DND-41 (cell line): ENCODE measurements around the gene SCRN3.

Experiments used
- ATAC-seq: fragments of 200-7000 bp; cut with Tn5 transposase; 3 replicates; pipeline ENCODE4 v1.9.1; 2021; ENCODE audit warnings: low read depth; ENCODE audit not compliant: insufficient read depth
- DNase-seq: peaks from one replicate; pipeline ENCODE4 v3.0.0-alpha.2; 2020
- H2AFZ ChIP-seq: 2 replicates; pipeline ENCODE4 v1.6.0; 2012; ENCODE audit warnings: low read depth, low read length
- H3K27ac ChIP-seq: 2 replicates; pipeline ENCODE4 v1.5.1; 2012; ENCODE audit warnings: low read length, inconsistent platforms
- H3K27me3 ChIP-seq: fragments of 200-600 bp; sonication (generic); 2 replicates; pipeline ENCODE4 v1.6.0; 2012; ENCODE audit warnings: low read length, mild to moderate bottlenecking, inconsistent platforms; ENCODE audit not compliant: insufficient read depth, poor library complexity
- H3K36me3 ChIP-seq: 2 replicates; pipeline ENCODE4 v1.5.1; 2012; ENCODE audit warnings: low read length, inconsistent platforms; ENCODE audit not compliant: insufficient read depth
- H3K4me1 ChIP-seq: 2 replicates; pipeline ENCODE4 v1.5.1; 2012; ENCODE audit warnings: mild to moderate bottlenecking, low read length; ENCODE audit not compliant: insufficient read depth
- H3K4me2 ChIP-seq: 2 replicates; pipeline ENCODE4 v1.6.0; 2012; ENCODE audit warnings: mild to moderate bottlenecking, moderate library complexity, low read length, inconsistent platforms; ENCODE audit not compliant: insufficient read depth
- H3K4me3 ChIP-seq, 2 experiments: fragments of 200-600 bp in 1 of 2; shearing (Covaris generic) in 1 of 2; 2 replicates each; pipeline ENCODE4 v1.5.1; 2012 to 2016; ENCODE audit warnings: inconsistent platforms in 2 of 2, low read length in 2 of 2, mild to moderate bottlenecking in 2 of 2, low read depth in 1 of 2, moderate library complexity in 1 of 2
- H3K79me2 ChIP-seq: 2 replicates; pipeline ENCODE4 v1.6.0; 2012; ENCODE audit warnings: low read length, inconsistent platforms; ENCODE audit not compliant: insufficient read depth
- H3K9ac ChIP-seq: 2 replicates; pipeline ENCODE4 v1.6.0; 2012; ENCODE audit warnings: low read depth, mild to moderate bottlenecking, inconsistent platforms, low read length, moderate library complexity
- H3K9me3 ChIP-seq: 2 replicates; pipeline ENCODE4 v1.5.1; 2012; ENCODE audit warnings: low read length, moderate library complexity, mild to moderate bottlenecking, inconsistent platforms; ENCODE audit not compliant: insufficient read depth, severe bottlenecking
- H4K20me1 ChIP-seq: 2 replicates; pipeline ENCODE4 v1.6.0; 2012; ENCODE audit warnings: low read length; ENCODE audit not compliant: insufficient read depth
- EZH2 ChIP-seq: IDR thresholded peaks from 3 replicates; pipeline ENCODE4 v1.6.1; 2012; ENCODE audit warnings: borderline replicate concordance, low read depth, mild to moderate bottlenecking, moderate library complexity, low read length, inconsistent platforms; ENCODE audit not compliant: severe bottlenecking
- TF ChIP-seq, protein P1 (sequence below): IDR thresholded peaks from 2 replicates; pipeline ENCODE4 v1.5.1; 2012; ENCODE audit warnings: borderline replicate concordance, low read length, moderate library complexity, mild to moderate bottlenecking; ENCODE audit not compliant: poor library complexity, severe bottlenecking; ENCODE audit errors: extremely low read depth

Gene SCRN3

GRCh38 chr2:174364628-174365027 lies 30.9 kb upstream of the SCRN3 start:
- Histone ChIP-seq H3K27me3 (no peaks in the 10 kb centered on the region), H4K20me1 (no peaks in the 10 kb centered on the region), H3K9ac (no peak overlapping the region), H3K36me3 (peaks cover 62% of the 10 kb centered on the region), H3K4me3 (no peak overlapping the region), H3K4me2 (no peak overlapping the region), H3K79me2 (no peaks in the 10 kb centered on the region; the same call in 1 of the 2 replicates), H2AFZ (no peak overlapping the region), H3K27ac (no peak overlapping the region), H3K4me1 (no peaks in the 10 kb centered on the region), H3K9me3 (peaks cover 28% of the 10 kb centered on the region)
- DNase-seq (no peak), ATAC-seq (no peak)
- no peak for TF ChIP-seq EZH2
- TF ChIP-seq, protein P1, sequence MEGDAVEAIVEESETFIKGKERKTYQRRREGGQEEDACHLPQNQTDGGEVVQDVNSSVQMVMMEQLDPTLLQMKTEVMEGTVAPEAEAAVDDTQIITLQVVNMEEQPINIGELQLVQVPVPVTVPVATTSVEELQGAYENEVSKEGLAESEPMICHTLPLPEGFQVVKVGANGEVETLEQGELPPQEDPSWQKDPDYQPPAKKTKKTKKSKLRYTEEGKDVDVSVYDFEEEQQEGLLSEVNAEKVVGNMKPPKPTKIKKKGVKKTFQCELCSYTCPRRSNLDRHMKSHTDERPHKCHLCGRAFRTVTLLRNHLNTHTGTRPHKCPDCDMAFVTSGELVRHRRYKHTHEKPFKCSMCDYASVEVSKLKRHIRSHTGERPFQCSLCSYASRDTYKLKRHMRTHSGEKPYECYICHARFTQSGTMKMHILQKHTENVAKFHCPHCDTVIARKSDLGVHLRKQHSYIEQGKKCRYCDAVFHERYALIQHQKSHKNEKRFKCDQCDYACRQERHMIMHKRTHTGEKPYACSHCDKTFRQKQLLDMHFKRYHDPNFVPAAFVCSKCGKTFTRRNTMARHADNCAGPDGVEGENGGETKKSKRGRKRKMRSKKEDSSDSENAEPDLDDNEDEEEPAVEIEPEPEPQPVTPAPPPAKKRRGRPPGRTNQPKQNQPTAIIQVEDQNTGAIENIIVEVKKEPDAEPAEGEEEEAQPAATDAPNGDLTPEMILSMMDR = no peak

DNA sequence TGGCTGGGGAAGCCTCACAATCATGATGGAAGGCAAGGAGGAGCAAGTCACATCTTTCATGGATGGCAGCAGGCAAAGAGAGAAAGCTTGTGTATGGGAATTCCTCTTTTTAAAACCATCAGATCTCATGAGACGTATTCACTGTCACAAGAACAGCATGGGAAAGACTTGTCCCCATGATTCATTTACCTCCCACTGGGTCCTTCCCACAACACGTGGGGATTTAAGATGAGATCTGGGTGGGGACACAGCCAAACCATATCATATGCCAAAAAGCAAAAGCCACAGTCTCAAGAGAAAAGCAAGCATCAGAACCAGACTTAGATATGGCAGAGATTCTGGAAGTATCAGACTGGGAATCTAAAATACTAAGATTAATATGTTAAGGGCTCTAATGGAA lies 30.0 kb upstream of the SCRN3 start:
- peaks cover 67% of the 10 kb centered on the region for H3K36me3 ChIP-seq

DNA sequence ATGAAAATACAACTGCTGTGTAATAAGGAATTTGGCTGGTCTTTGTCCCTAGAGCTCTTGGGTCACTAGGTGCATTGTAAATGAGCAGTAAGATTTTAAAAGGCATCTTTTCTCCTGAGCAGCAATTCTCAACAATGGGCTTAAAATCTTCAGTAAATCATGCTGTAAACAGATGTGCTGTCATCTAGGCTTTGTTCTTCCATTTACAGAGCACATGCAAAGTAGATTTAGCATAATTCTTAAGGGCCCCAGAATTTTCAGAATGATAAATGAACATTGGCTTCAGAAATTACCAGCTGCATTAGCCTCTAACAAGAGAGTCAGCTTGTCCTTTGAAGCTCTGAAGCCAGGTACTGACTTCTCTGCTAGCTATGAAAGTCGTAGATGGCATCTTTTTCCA lies 26.8 kb upstream of the SCRN3 start:
- peaks cover 67% of the 10 kb centered on the region for H3K36me3 ChIP-seq
- no peak for ATAC-seq
- H3K79me2 ChIP-seq = no peaks in the 10 kb centered on the region; the same call in 1 of the 2 replicates
- TF ChIP-seq EZH2 = no peak
- TF ChIP-seq, protein P1 = no peak
- H2AFZ ChIP-seq = no peak overlapping the region
- H3K9me3 ChIP-seq = peaks cover 26% of the 10 kb centered on the region
- no peaks in the 10 kb centered on the region for H4K20me1 ChIP-seq
- H3K4me1 ChIP-seq = no peaks in the 10 kb centered on the region
- no peak for DNase-seq
- no peak overlapping the region for H3K4me3 ChIP-seq
- no peak overlapping the region for H3K4me2 ChIP-seq
- H3K9ac ChIP-seq = no peak overlapping the region
- no peak overlapping the region for H3K27ac ChIP-seq
- no peaks in the 10 kb centered on the region for H3K27me3 ChIP-seq

More for the DNA sequence above, 30.0 kb upstream of the SCRN3 start:
- Histone ChIP-seq H3K4me2 (no peak overlapping the region), H3K79me2 (no peaks in the 10 kb centered on the region; the same call in 1 of the 2 replicates), H3K9ac (no peak overlapping the region), H4K20me1 (no peaks in the 10 kb centered on the region), H3K4me3 (no peak overlapping the region), H3K4me1 (no peaks in the 10 kb centered on the region), H3K27me3 (no peaks in the 10 kb centered on the region), H2AFZ (no peak overlapping the region), H3K9me3 (peaks cover 28% of the 10 kb centered on the region), H3K27ac (no peak overlapping the region)
- no peak for DNase-seq
- TF ChIP-seq, protein P1 = no peak
- no peak for TF ChIP-seq EZH2
- no peak for ATAC-seq

DNA sequence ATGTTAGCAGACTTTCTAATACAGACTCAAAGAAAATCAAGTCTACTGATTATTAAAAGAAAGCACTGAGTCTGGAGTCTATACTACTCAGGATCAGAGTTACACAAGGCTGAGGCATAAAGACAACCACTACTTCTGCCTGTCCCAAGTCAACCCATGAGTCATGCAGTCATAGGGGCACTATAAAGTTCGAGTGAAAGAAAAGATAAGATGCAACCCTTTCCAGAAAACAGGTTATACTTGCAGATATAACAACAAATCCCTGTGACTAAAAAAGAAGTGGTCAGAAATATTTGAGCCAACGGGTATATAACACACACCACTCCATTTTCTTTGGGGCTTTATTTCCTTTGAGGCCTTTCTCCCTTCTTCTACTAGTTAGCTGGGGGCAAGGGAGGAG lies 18.6 kb upstream of the SCRN3 start:
- no peaks in the 10 kb centered on the region for H3K9me3 ChIP-seq
- H3K9ac ChIP-seq = no peak overlapping the region
- TF ChIP-seq, protein P1 = no peak
- no peak for TF ChIP-seq EZH2
- no peaks in the 10 kb centered on the region for H4K20me1 ChIP-seq
- no peak overlapping the region for H3K4me2 ChIP-seq
- H3K27ac ChIP-seq = no peak overlapping the region
- no peak overlapping the region for H3K4me3 ChIP-seq
- no peak for DNase-seq
- no peaks in the 10 kb centered on the region for H3K27me3 ChIP-seq
- H2AFZ ChIP-seq = no peak overlapping the region
- H3K4me1 ChIP-seq = no peaks in the 10 kb centered on the region
- H3K79me2 ChIP-seq = no peaks in the 10 kb centered on the region
- H3K36me3 ChIP-seq = peaks cover 77% of the 10 kb centered on the region
- no peak for ATAC-seq
